ENCODE data around the gene OTUD4.
"Not testable (repeated sequence)": the region's sequence is repeated elsewhere in the genome, so short reads cannot be mapped to it uniquely, and the experiment has no call there.

OTUD4 gene, protein sequence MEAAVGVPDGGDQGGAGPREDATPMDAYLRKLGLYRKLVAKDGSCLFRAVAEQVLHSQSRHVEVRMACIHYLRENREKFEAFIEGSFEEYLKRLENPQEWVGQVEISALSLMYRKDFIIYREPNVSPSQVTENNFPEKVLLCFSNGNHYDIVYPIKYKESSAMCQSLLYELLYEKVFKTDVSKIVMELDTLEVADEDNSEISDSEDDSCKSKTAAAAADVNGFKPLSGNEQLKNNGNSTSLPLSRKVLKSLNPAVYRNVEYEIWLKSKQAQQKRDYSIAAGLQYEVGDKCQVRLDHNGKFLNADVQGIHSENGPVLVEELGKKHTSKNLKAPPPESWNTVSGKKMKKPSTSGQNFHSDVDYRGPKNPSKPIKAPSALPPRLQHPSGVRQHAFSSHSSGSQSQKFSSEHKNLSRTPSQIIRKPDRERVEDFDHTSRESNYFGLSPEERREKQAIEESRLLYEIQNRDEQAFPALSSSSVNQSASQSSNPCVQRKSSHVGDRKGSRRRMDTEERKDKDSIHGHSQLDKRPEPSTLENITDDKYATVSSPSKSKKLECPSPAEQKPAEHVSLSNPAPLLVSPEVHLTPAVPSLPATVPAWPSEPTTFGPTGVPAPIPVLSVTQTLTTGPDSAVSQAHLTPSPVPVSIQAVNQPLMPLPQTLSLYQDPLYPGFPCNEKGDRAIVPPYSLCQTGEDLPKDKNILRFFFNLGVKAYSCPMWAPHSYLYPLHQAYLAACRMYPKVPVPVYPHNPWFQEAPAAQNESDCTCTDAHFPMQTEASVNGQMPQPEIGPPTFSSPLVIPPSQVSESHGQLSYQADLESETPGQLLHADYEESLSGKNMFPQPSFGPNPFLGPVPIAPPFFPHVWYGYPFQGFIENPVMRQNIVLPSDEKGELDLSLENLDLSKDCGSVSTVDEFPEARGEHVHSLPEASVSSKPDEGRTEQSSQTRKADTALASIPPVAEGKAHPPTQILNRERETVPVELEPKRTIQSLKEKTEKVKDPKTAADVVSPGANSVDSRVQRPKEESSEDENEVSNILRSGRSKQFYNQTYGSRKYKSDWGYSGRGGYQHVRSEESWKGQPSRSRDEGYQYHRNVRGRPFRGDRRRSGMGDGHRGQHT

DNA sequence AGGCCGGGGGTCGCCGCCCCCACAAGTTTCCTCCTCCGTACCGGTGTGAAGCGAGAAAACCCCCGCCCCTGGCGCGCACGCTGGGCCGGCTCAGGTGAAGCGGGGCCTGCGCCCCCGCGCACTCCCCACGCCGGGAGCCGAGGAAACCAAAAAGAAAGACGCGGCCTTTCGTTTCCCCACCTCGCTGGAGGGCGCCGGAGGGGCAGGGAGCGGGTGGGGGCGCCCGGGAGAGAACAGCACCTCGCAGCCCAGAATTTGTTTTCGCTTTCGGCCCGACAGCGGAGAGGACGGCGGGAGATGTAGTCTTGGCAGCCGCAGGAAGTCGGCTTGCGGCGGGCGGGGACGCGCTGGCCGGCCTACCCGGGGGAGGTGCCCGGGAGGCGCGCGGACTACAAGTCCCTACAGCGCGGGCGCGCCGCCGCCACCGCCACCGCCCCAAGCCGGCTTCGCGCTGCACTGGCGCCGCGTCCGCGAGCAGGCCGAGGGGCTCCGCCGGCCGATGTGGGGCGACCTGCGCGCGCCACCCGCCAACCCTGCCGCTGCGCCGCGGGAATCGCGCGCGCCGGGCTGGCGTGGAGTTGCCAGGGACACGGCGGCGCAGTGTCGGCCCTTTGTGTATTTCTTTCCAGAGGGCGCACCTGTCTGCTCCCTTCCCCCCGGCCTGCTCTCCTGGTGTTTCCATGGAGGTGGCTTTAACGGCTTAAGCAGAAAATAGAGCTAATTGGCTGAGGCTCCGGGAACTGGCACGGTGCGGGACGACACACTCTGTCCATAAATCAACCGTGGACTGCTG, at the start of gene OTUD4:
TSS of gene OTUD4 (minus strand) at position 292 of the 793 bp plus-strand sequence. CDS start 616 bp downstream, outside the sequence.
- peak; percentile 88 to 93 for DNase-seq (ENCODE audit: low read depth in 2 of 2)

DNA sequence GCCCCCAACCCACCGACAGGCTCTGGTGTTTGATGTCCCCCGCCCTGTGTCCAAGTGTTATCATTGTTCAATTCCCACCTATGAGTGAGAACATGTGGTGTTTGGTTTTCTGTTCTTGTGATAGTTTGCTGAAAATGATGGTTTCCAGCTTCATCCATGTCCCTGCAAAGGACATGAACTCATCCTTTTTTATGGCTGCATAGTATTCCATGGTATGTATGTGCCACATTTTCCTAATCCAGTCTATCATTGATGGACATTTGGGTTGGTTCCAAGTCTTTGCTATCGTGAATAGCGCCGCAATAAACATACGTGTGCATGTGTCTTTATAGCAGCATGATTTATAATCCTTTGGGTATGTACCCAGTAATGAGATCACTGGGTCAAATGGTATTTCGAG, 42.8 kb upstream of the OTUD4 start:
- DNase-seq (ENCODE audit: low read depth in 2 of 2) = not testable (repeated sequence)

DNA sequence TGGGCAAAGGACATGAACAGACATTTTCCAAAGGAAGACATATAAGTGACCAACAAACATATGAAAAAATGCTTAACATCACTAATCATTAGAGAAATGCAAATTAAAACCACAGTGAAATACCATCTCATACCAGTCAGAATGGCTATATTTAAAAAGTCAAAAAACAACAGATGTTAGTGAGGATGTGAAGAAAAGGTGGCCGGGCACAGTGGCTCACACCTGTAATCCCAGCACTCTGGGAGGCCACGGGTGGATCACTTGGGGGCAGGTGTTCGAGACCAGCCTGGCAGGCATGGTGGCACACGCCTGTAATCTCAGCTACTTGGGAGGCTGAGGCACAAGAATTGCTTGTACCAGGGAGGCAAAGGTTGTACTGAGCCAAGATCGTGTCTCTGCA, 41.1 kb upstream of the OTUD4 start:
- DNase-seq (ENCODE audit: low read depth in 2 of 2) = not testable (repeated sequence)

DNA sequence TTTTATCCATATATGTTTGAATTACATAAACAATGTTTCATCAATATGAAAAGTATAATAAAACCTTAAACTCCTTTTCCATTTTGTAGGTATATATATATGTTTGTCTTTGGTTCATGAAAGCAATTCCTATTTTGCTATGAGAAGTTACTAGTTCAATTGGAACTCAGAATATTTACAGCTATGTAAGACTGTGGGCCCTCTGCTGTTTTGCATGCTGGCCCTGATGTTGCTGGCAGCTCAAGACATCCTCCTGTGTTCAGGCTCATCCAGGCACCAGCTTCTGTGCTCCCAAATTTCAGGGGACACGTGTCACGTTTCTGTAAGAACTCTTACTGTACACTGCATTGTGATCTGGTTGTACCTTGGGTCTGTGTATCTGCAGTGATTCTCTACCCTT, 38.7 kb upstream of the OTUD4 start:
- DNase-seq (ENCODE audit: low read depth in 2 of 2) = no peak

DNA sequence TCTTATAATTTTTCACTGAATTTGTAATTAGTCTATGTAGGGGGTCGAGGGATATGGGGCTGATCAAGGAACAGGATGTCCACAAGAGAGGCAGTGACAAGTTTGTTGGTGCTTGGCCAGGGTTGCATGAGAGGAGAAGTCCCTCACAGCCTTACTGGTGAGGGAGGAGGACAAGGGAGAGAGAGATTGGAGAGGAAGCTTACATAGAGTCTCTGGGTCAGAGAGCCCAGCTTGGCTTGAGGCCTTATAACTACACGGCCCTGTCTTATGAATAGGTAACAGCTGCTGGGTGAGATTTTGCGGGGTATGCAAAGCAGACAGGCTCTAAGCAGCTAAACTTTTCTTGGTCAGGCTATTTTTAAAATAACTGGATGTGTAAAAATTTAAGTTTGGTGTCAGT, 37.9 kb upstream of the OTUD4 start:
- no peak for DNase-seq (ENCODE audit: low read depth in 2 of 2)

DNA sequence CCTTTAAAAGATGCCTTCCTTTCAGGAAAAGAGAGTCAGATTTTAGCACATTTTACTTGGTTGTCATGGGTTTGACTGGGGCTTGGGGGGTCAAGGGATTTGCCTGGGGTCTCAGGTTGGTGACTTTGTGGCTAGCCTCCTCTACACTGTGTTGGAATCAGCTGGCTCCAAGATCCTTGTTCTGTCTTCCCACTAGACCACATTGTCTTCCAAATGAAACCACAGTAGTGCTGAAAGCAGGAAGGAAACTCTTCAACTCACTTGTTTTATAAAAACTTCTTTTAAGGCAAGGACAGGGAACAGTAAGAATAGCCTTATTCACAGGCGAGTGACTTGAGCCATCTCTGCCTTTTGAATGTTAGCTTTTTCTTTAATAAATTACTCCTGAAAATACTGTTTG, 37.0 kb upstream of the OTUD4 start:
- no peak for DNase-seq (ENCODE audit: low read depth in 2 of 2)

DNA sequence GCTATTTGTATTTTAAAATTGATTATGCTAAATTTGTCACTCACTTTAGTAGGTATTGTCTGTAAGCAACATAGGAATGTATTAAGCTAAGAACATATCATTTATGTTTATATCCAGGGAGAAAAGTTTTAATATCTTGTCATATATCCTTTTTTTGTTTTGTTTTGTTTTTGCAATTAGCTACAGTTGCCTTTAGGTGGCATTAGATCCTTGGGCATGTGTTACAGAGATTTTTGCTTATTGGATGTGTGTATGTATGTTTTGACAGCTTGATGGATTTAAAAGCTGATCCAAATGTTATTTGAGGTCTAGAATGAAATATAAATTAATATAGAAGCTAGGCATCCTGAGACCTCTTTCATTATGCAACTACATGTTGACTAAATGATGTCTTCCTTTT, 36.1 kb upstream of the OTUD4 start:
- DNase-seq (ENCODE audit: low read depth in 2 of 2) = no peak

DNA sequence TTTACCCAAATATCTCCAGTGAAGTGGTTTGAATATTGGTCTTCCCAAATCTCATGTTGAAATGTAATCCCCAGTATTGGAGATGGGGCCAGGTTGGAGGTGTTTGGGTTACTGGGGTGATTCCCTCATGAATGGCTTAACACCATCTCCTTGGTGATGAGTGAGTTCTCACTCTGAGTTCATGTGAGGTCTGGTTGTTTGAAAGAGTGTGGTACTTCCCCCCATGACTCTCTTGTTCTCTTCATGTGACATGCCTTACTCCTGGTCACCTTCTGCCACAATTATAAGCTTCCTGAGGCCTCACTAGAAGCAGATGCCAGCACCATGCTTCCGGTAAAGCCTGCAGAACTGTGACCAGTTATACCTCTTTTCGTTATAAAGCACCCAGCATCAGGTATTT, 32.9 kb upstream of the OTUD4 start:
- no peak for DNase-seq (ENCODE audit: low read depth in 2 of 2)

DNA sequence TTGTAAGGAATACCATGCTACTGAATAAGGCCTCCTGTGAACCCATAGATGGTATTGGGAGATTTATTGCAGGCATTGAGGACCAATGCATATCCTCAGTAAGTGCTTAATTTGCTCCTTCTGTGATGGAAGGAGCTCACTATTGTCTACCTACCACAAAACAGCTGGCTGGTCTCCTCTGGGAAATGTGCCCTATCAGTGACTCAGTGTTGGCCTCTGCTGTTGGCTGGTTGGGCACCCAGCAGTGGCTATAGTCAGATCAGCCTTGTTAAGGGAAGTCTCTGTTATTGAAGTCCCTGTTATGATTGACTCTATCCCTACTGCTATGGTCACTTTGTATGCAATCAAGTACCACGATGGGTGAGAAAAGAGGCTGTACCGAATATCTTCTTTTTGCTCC, 27.5 kb upstream of the OTUD4 start:
- no peak for DNase-seq (ENCODE audit: low read depth in 2 of 2)

DNA sequence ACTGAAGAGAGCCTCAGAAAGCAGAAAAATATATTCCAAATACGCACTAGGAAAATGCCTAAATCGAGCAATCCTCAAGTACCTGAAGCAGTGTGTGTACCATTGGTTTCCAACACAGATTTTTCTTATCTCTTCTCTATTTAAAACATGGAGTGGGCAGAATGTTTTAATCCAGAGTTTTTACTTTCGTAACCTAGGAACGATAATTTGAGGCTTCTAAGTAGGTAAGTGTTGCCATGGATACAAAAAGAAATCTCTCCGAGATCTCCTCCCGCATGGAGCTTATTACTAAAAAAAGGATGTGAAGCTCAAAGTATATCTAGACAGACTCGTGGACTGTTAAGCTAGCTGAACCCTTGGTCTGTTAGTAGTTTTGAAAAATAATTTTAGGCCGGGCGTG, 23.0 kb upstream of the OTUD4 start:
- no peak for DNase-seq (ENCODE audit: low read depth in 2 of 2)

DNA sequence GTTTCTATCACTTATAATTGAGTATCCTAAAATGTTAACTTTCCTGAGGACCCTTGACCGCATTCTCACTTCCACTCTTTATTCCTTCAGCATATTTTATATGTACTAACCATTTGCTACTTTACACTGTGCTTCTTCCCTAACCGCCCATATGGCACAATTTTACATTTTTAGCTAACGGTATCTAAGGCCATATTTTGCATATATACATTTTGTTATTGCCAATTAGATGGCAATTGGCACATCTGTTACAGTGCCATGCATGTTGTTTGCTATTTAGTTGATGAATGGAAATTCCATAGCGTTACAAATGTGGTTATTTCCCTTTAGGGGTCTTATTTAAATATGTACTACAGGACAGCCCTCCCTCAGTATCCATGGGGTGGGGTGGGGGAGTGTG, 20.0 kb upstream of the OTUD4 start:
- DNase-seq (ENCODE audit: low read depth in 2 of 2) = no peak

DNA sequence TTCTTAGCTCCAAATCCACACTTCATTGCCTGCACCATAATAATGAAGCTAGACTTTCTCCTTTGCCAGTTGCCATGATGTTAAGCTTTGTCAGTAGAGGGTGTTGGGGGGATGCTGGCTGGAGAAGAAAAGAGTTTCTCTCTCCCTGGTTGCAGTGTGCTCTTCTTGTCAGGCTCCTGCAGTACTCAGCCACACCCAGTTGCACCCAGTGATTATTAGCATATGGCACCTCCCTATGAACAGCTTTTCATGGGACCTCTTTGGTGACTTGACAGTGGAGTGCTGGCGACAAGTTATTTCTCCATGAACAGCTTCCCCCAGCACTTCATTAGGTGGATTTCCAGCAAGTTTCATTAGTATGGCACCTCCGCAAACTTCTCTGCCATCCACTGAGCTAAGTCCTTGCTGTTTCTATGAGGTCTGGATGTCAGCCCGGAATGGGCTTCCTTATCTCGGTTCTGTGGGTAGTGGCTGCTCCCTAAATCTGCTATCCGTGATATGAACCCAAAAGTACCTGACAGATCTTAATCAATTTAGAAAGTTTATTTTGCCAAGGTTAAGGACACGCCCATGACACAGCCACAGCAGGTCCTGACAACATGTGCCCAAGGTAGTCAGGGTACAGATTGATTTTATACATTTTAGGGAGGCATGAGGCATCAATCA, 18.8 kb upstream of the OTUD4 start:
- DNase-seq (ENCODE audit: low read depth in 2 of 2) = no peak

DNA sequence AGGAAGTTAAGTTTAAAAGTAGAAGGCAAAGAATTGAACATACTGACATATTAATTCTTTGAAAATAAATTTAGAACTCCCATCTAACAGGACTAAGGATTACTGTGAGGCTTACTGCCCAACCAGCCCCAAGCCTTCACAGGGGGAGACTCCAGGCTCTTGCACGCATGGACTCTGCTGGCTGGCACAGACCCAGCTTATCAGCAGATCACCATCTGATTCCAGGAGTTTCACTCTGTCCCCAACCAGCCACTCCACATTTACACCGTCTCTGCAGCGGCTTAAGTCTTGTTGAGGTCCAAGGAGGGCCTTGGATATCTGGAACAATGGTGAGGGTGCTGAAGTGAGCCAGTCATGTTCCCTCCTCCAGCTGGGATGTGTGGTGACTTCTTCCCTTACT, 16.4 kb upstream of the OTUD4 start:
- no peak for DNase-seq (ENCODE audit: low read depth in 2 of 2)

DNA sequence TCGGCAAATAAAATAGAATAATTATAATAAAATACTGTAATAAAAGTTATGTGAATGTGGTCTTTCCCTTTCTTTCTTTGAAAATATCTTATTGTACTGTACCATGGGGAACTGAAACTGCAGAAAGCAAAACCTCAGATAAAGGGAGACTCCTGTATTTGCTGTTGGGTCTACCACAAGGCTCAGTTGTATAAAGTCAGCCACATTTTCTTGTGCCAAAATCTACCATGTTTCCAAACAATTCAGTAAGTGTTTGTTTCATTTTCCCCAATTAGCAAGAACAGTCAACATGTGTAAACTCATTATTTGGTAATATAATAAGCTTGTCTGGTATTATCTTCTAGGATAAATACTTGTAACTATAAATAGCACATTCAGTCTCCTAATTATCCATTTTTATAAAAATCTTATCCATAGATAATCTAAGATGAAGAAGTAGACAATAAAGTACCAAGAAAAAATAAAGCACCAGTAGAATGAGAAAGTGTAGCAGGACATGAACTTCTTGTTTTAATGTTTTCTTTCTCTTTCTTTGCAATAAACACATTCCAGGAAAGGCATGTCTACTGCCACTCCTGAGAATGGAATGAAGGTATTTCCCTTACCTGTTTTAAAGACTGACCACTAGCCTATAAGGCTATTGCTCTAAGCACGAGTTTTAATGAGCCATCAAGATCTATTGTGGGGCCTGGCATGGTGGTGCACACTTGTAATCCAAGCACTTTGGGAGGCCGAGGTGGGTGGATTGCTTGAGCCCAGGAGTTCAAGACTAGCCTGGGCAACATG, 15.0 kb upstream of the OTUD4 start:
- DNase-seq (ENCODE audit: low read depth in 2 of 2) = no peak

DNA sequence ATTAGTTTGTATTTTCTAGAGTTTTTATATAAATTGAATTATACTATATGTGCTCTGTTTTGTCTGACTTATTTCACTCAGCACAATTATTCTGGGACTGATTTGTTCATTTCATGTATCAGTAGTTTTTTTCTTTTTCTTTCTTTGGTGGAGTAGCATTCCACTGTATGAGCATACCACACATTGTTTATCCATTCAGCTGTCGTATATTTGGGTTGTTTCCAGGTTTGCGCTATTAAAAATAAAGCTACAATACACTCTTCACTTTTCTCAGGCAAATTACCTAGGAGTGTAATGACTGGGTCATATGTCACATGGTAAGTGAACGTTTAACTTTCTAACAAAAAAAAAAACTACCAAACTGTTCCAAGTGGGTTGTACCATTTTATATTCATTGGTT, 9.6 kb upstream of the OTUD4 start:
- no peak for DNase-seq (ENCODE audit: low read depth in 2 of 2)

DNA sequence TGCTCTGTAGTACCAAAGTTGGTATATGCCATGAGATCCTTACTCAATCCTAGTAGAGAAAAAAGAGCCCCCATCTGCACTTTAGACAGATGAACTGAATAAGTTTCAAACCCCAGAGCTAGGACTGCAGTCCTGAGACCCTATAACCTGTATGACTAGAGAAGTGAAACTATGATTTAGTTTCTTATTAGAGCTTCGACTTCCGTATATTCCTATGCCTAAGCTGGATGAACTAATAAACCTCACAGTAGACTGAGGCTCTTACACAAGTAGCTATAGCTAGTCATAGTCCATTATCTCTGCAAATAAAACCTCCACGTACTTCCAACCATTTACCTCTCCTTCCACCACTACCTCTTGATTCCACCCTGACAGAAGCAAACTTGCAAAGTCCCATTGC, 6.3 kb upstream of the OTUD4 start:
- DNase-seq (ENCODE audit: low read depth in 2 of 2) = no peak

DNA sequence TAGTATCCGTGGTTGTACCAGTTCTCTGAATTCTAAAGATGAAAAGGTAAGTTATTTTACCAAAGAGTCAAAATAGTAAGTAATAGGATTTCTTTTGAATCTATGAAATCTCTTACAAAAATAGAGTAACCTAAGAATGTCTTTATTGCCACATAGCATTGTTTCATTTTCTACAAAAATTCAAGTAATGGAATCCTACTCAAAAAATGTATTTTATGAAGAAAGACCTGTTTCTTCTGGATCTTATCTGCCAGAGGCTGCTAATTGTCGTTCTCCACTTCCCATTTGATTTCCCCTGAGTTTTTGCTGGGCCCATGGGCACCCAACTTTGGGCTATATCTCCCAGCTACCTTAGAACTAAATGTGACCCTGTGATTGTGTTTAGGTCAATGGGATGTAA, 3.2 kb upstream of the OTUD4 start:
- no peak for DNase-seq (ENCODE audit: low read depth in 2 of 2)

DNA sequence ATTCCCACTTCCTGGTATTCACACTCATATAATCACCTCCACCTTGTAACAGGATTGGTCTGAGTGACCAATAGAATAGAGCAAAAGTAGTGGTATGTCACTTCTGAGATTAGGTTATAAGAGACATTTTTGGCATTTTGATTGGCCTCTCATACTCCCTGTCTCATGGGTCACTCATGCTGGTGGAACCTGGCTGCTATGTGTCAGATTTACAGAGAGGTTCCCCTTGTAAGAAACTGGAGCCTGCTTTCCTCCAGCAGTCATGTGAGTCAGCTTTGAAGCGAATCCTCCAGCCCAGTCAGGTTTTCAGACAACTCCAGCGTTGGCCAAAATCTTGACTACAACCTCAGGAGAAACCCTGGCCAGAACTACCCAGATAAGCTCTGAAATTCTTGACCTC, 2.6 kb upstream of the OTUD4 start:
- DNase-seq (ENCODE audit: low read depth in 2 of 2) = no peak

DNA sequence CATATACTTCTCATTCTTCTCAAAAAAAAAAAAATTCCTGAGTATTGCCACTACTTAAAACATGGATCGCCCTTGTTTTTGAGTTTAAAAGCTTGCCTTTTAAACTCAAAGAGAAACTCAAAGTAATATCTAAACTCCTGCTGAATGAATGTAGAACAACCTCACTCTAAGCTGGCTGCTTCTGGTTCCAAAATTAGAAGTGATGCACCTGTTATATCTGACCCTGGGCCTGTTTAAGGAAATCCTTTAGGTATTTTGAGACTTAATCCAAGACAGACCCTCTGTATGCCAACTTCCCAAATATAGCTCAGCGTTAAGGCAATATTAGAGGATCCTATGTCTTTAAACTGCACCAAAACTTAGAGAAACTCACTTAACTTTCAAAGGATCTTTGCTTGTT, 1.8 kb upstream of the OTUD4 start:
- DNase-seq (ENCODE audit: low read depth in 2 of 2) = no peak

DNA sequence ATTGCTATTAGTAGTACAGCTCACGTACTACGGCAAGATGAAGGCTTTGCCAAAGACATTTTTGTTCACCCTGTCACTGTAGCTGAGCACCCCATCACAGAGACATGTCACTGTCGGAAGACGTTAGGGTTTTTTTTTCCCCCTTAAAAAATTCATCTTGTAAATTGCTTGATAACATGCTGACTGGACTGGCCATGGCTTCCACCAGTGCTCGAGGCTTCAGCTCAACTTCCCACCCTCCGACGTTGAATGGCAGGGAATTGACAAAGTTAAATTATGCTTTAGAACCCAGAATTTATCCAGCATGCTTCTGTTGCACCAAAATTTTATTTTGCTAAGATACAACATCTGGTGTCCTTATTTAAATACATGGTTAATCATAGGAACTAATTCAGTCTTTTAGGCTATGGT, 707 bp upstream of the OTUD4 start:
- no peak for DNase-seq (ENCODE audit: low read depth in 2 of 2)
